HG02970 (cell line): Measurements from ENCODE around the gene WRAP73.
A peak's percentile ranks its signal among the peaks of the same experiment; 100 is the strongest.

Experiments
- ATAC-seq: cut with Tn5 transposase; IDR thresholded peaks from one replicate; pipeline ENCODE4 v1.9.1; 2021; ENCODE audit warnings: mild to moderate bottlenecking, moderate library complexity, moderate number of reproducible peaks; ENCODE audit not compliant: unreplicated experiment, low FRiP score

Gene WRAP73

GRCh38 chr1:3681898-3682806 lies 32.2 kb upstream of the WRAP73 start:
- no peak for ATAC-seq

- no peak for ATAC-seq
These were observed 31.5 kb upstream of the WRAP73 start for GRCh38 chr1:3681231-3681897.

GRCh38 chr1:3680488-3681230 lies 30.8 kb upstream of the WRAP73 start:
- no peak for ATAC-seq

GRCh38 chr1:3679799-3680453 lies 30.0 kb upstream of the WRAP73 start:
- ATAC-seq: no peak

- ATAC-seq: no peak
These were observed 29.2 kb upstream of the WRAP73 start for GRCh38 chr1:3679098-3679555.

- no peak for ATAC-seq
These were observed 28.6 kb upstream of the WRAP73 start for GRCh38 chr1:3678361-3679097.

GRCh38 chr1:3677484-3677883 lies 27.6 kb upstream of the WRAP73 start:
- ATAC-seq: peak; percentile 13

- peak; percentile 63 for ATAC-seq
These were observed 26.9 kb upstream of the WRAP73 start for GRCh38 chr1:3676581-3677470.

GRCh38 chr1:3675436-3675835 lies 25.5 kb upstream of the WRAP73 start:
- no peak for ATAC-seq

GRCh38 chr1:3674100-3675094 lies 24.5 kb upstream of the WRAP73 start:
- ATAC-seq: no peak

GRCh38 chr1:3673381-3674099 lies 23.6 kb upstream of the WRAP73 start:
- no peak for ATAC-seq

GRCh38 chr1:3672971-3673361 lies 23.1 kb upstream of the WRAP73 start:
- ATAC-seq: no peak

GRCh38 chr1:3672231-3672970 lies 22.5 kb upstream of the WRAP73 start:
- no peak for ATAC-seq

- ATAC-seq: no peak
These were observed 21.7 kb upstream of the WRAP73 start for GRCh38 chr1:3671371-3672180.

GRCh38 chr1:3670823-3671265 lies 20.9 kb upstream of the WRAP73 start:
- no peak for ATAC-seq
